ENCODE results near the gene NRG2. TPM values are rescaled to one million over a fixed set of nuclear protein-coding genes. Genes with fewer than 3 reads are reported as not detected.
A peak's percentile ranks its signal among the peaks of the same experiment; 100 is the strongest.

Gene NRG2
- total RNA-seq, 5 donors from 2014 or later (not counting 1 experiment from before 2014, with no cell fraction given) = 0.12 to 0.15 (median 0.12) TPM; not detected in 1

GRCh38 chr5:139985290-139985689, 57.8 kb downstream of the NRG2 start:
- H3K27ac Mint-ChIP-seq = no peak overlapping the region
- H3K27ac ChIP-seq (ENCODE audit: low read length) = no peak overlapping the region

GRCh38 chr5:139984816-139985215, 58.3 kb downstream of the NRG2 start:
- ATAC-seq (replicated peaks in 1 of 4) (no peak), DNase-seq (no peak)
- Histone ChIP-seq H3K36me3 (ENCODE audit: control insufficient read depth in 2 of 2, extremely low read depth in 1 of 2, insufficient read depth in 1 of 2, low read length in 1 of 2) (no peaks in the 10 kb centered on the region), H3K27me3 (replicated peaks in 1 of 2; ENCODE audit: control insufficient read depth in 2 of 2, extremely low read depth in 1 of 2, insufficient read depth in 2 of 2, low read length in 1 of 2) (peaks cover 3 to 19% of the 10 kb centered on the region in 2 experiments), H3K9me3 (no peaks in the 10 kb centered on the region), H3K4me1 (ENCODE audit: control insufficient read depth in 1 of 2, extremely low read depth in 1 of 2, insufficient read depth in 2 of 2, low read length in 2 of 2) (no peaks in the 10 kb centered on the region), H3K27ac (ENCODE audit: low read length) (no peak overlapping the region), H3K4me3 (ENCODE audit: control insufficient read depth in 1 of 2, extremely low read depth in 1 of 2, low read length in 1 of 2) (no peak overlapping the region)
- peaks cover 24 to 37% of the 10 kb centered on the region in 2 donors for H3K27me3 Mint-ChIP-seq
- no CpG with 5 or more reads among the region's 1 CpG for WGBS (ENCODE audit: insufficient coverage)
- no peak overlapping the region for H3K27ac Mint-ChIP-seq
- H3K36me3 Mint-ChIP-seq = no peaks in the 10 kb centered on the region
- H3K4me3 Mint-ChIP-seq = no peak overlapping the region
- ChIA-PET POLR2A (no interaction called here), CTCF (interaction anchor here (0.7 to 1.1 kb wide), 3 partner anchors 16 to 153 kb away, joined by 4 to 9 read pairs (median 4); no protein-coding TSS in a partner anchor)
- no peaks in the 10 kb centered on the region for H3K4me1 Mint-ChIP-seq
- H3K9me3 Mint-ChIP-seq = no peaks in the 10 kb centered on the region

More at GRCh38 chr5:139985290-139985689, 57.8 kb downstream of the NRG2 start:
- ChIA-PET POLR2A (interaction anchor here in 1 of 2 donors (0.8 kb wide), 1 partner anchor 34 kb away, joined by 3 read pairs; no protein-coding TSS in a partner anchor), CTCF (interaction anchor here (0.7 to 1.1 kb wide), 3 partner anchors 17 to 153 kb away, joined by 4 to 9 read pairs (median 4); no protein-coding TSS in a partner anchor)
- DNase-seq (no peak), ATAC-seq (replicated peaks in 1 of 4) (no peak)
- Histone ChIP-seq H3K4me1 (ENCODE audit: control insufficient read depth in 1 of 2, extremely low read depth in 1 of 2, insufficient read depth in 2 of 2, low read length in 2 of 2) (no peaks in the 10 kb centered on the region), H3K27me3 (replicated peaks in 1 of 2; ENCODE audit: control insufficient read depth in 2 of 2, extremely low read depth in 1 of 2, insufficient read depth in 2 of 2, low read length in 1 of 2) (peaks cover 3 to 19% of the 10 kb centered on the region in 2 experiments), H3K4me3 (ENCODE audit: control insufficient read depth in 1 of 2, extremely low read depth in 1 of 2, low read length in 1 of 2) (no peak overlapping the region), H3K9me3 (no peaks in the 10 kb centered on the region), H3K36me3 (ENCODE audit: control insufficient read depth in 2 of 2, extremely low read depth in 1 of 2, insufficient read depth in 1 of 2, low read length in 1 of 2) (no peaks in the 10 kb centered on the region)
- H3K4me1 Mint-ChIP-seq = no peaks in the 10 kb centered on the region
- H3K36me3 Mint-ChIP-seq = no peaks in the 10 kb centered on the region
- peaks cover 21 to 36% of the 10 kb centered on the region in 2 donors for H3K27me3 Mint-ChIP-seq
- H3K4me3 Mint-ChIP-seq = no peak overlapping the region
- 50% methylated on average over 2 of the region's 5 CpGs for WGBS (ENCODE audit: insufficient coverage)
- H3K9me3 Mint-ChIP-seq = no peaks in the 10 kb centered on the region

GRCh38 chr5:139982975-139983240, 60.2 kb downstream of the NRG2 start:
- Mint-ChIP-seq H3K4me3 (no peak overlapping the region), H3K9me3 (no peaks in the 10 kb centered on the region), H3K36me3 (no peaks in the 10 kb centered on the region), H3K27me3 (peaks cover 34 to 47% of the 10 kb centered on the region in 2 donors), H3K4me1 (no peaks in the 10 kb centered on the region), H3K27ac (no peak overlapping the region)
- ATAC-seq (replicated peaks in 1 of 4) (no peak), DNase-seq (no peak)
- ChIA-PET CTCF (no interaction called here), POLR2A (no interaction called here)
- H3K27ac ChIP-seq (ENCODE audit: low read length) = no peak overlapping the region
- no peaks in the 10 kb centered on the region for H3K36me3 ChIP-seq (ENCODE audit: control insufficient read depth in 2 of 2, extremely low read depth in 1 of 2, insufficient read depth in 1 of 2, low read length in 1 of 2)
- H3K4me1 ChIP-seq (ENCODE audit: control insufficient read depth in 1 of 2, extremely low read depth in 1 of 2, insufficient read depth in 2 of 2, low read length in 2 of 2) = no peaks in the 10 kb centered on the region
- H3K27me3 ChIP-seq (replicated peaks in 1 of 2; ENCODE audit: control insufficient read depth in 2 of 2, extremely low read depth in 1 of 2, insufficient read depth in 2 of 2, low read length in 1 of 2) = peaks cover 3 to 19% of the 10 kb centered on the region in 2 experiments
- H3K9me3 ChIP-seq = no peaks in the 10 kb centered on the region
- H3K4me3 ChIP-seq (ENCODE audit: control insufficient read depth in 1 of 2, extremely low read depth in 1 of 2, low read length in 1 of 2) = no peak overlapping the region

GRCh38 chr5:139982157-139982974, 60.7 kb downstream of the NRG2 start:
- CTCF ChIA-PET = interaction anchor here in 1 of 2 donors (0.6 kb wide), 1 partner anchor 669 kb away, joined by 4 read pairs; no protein-coding TSS in a partner anchor
- 66% methylated on average over 11 of the region's 15 CpGs for WGBS (ENCODE audit: insufficient coverage)
- Mint-ChIP-seq H3K27ac (no peak overlapping the region), H3K9me3 (no peaks in the 10 kb centered on the region), H3K36me3 (no peaks in the 10 kb centered on the region), H3K27me3 (peaks cover 36 to 47% of the 10 kb centered on the region in 2 donors), H3K4me3 (no peak overlapping the region), H3K4me1 (no peaks in the 10 kb centered on the region)
- Histone ChIP-seq H3K27me3 (replicated peaks in 1 of 2; ENCODE audit: control insufficient read depth in 2 of 2, extremely low read depth in 1 of 2, insufficient read depth in 2 of 2, low read length in 1 of 2) (peaks cover 3 to 19% of the 10 kb centered on the region in 2 experiments), H3K4me1 (ENCODE audit: control insufficient read depth in 1 of 2, extremely low read depth in 1 of 2, insufficient read depth in 2 of 2, low read length in 2 of 2) (no peaks in the 10 kb centered on the region), H3K27ac (ENCODE audit: low read length) (no peak overlapping the region), H3K4me3 (ENCODE audit: control insufficient read depth in 1 of 2, extremely low read depth in 1 of 2, low read length in 1 of 2) (no peak overlapping the region), H3K9me3 (no peaks in the 10 kb centered on the region), H3K36me3 (ENCODE audit: control insufficient read depth in 2 of 2, extremely low read depth in 1 of 2, insufficient read depth in 1 of 2, low read length in 1 of 2) (no peaks in the 10 kb centered on the region)
- DNase-seq (peak in 1 of 35 experiments; percentile 6), ATAC-seq (replicated peaks in 1 of 4) (no peak)
- POLR2A ChIA-PET = no interaction called here

- ATAC-seq (replicated peaks in 1 of 4) = no peak
- no peaks in the 10 kb centered on the region for H3K4me1 Mint-ChIP-seq
- H3K4me3 ChIP-seq (ENCODE audit: control insufficient read depth in 1 of 2, extremely low read depth in 1 of 2, low read length in 1 of 2) = no peak overlapping the region
- H3K4me1 ChIP-seq (ENCODE audit: control insufficient read depth in 1 of 2, extremely low read depth in 1 of 2, insufficient read depth in 2 of 2, low read length in 2 of 2) = no peaks in the 10 kb centered on the region
- POLR2A ChIA-PET = no interaction called here
- H3K36me3 Mint-ChIP-seq = no peaks in the 10 kb centered on the region
- H3K27me3 Mint-ChIP-seq = peaks cover 44 to 53% of the 10 kb centered on the region in 2 donors
- DNase-seq = no peak
- no peaks in the 10 kb centered on the region for H3K9me3 ChIP-seq
- H3K36me3 ChIP-seq (ENCODE audit: control insufficient read depth in 2 of 2, extremely low read depth in 1 of 2, insufficient read depth in 1 of 2, low read length in 1 of 2) = no peaks in the 10 kb centered on the region
- CTCF ChIA-PET = interaction anchor here in 1 of 2 donors (0.9 kb wide), 1 partner anchor 12 kb away, joined by 3 read pairs; no protein-coding TSS in a partner anchor
- H3K4me3 Mint-ChIP-seq = no peak overlapping the region
- WGBS (ENCODE audit: insufficient coverage) = 61% methylated on average over 3 of the region's 3 CpGs
- H3K27ac Mint-ChIP-seq = no peak overlapping the region
- no peaks in the 10 kb centered on the region for H3K9me3 Mint-ChIP-seq
- no peak overlapping the region for H3K27ac ChIP-seq (ENCODE audit: low read length)
- H3K27me3 ChIP-seq (replicated peaks in 1 of 2; ENCODE audit: control insufficient read depth in 2 of 2, extremely low read depth in 1 of 2, insufficient read depth in 2 of 2, low read length in 1 of 2) = peaks cover 5 to 19% of the 10 kb centered on the region in 2 experiments
These were observed 62.3 kb downstream of the NRG2 start for GRCh38 chr5:139980765-139981164.

GRCh38 chr5:139979943-139980342, 63.2 kb downstream of the NRG2 start:
- WGBS (ENCODE audit: insufficient coverage) = 80% methylated on average over 2 of the region's 2 CpGs
- Mint-ChIP-seq H3K27ac (no peak overlapping the region), H3K36me3 (no peaks in the 10 kb centered on the region), H3K9me3 (no peaks in the 10 kb centered on the region), H3K4me3 (no peak overlapping the region), H3K4me1 (no peaks in the 10 kb centered on the region), H3K27me3 (peaks cover 43 to 50% of the 10 kb centered on the region in 2 donors)
- Histone ChIP-seq H3K36me3 (ENCODE audit: control insufficient read depth in 2 of 2, extremely low read depth in 1 of 2, insufficient read depth in 1 of 2, low read length in 1 of 2) (no peaks in the 10 kb centered on the region), H3K9me3 (no peaks in the 10 kb centered on the region), H3K4me3 (ENCODE audit: control insufficient read depth in 1 of 2, extremely low read depth in 1 of 2, low read length in 1 of 2) (no peak overlapping the region), H3K4me1 (ENCODE audit: control insufficient read depth in 1 of 2, extremely low read depth in 1 of 2, insufficient read depth in 2 of 2, low read length in 2 of 2) (no peaks in the 10 kb centered on the region), H3K27ac (ENCODE audit: low read length) (no peak overlapping the region), H3K27me3 (replicated peaks in 1 of 2; ENCODE audit: control insufficient read depth in 2 of 2, extremely low read depth in 1 of 2, insufficient read depth in 2 of 2, low read length in 1 of 2) (peaks cover 5 to 25% of the 10 kb centered on the region in 2 experiments)
- ChIA-PET CTCF (interaction anchor here in 1 of 2 donors (0.6 kb wide), 1 partner anchor 118 kb away, joined by 3 read pairs; no protein-coding TSS in a partner anchor), POLR2A (no interaction called here)
- no peak for DNase-seq
- no peak for ATAC-seq (replicated peaks in 1 of 4)
